H1 (cell line): ENCODE data around the gene GALNT4. TPM values are rescaled to one million over a fixed set of nuclear protein-coding genes. Genes with fewer than 3 reads are reported as not detected.

Experiments used
- CTCF ChIA-PET: fragments of 300-600 bp; sonication (Branson Sonifier 250); formaldehyde crosslinking; loops from one replicate; lab custom pipeline; 2021; ENCODE audit not compliant: partially characterized antibody; lab: Charles Lee
- POLR2A ChIA-PET: fragments of 300-600 bp; sonication (Branson Sonifier 250); formaldehyde crosslinking; loops from one replicate; lab custom pipeline; 2021; ENCODE audit warnings: inconsistent platforms; ENCODE audit not compliant: partially characterized antibody; lab: Charles Lee
- DNase-seq, 2 experiments: peaks; one replicate each; pipeline versions ENCODE4 v3.0.0 to v3.0.0-alpha.2; 2010 to 2022; ENCODE audit warnings: low spot score in 2 of 2, low read depth in 1 of 2, mixed read lengths in 1 of 2
- FAIRE-seq: peaks from 2 replicates; lab custom pipeline; 2011; peaks lifted over from hg19 to GRCh38; lab: Jason Lieb, UNC
- H2AFZ ChIP-seq: 2 replicates; pipeline ENCODE4 v1.8.1; 2012; ENCODE audit warnings: low read length, inconsistent platforms
- H2AK5ac ChIP-seq: 2 replicates; pipeline ENCODE4 v1.6.1; 2013; ENCODE audit warnings: low read depth, low read length
- H2BK120ac ChIP-seq: replicated peaks from 2 replicates; pipeline ENCODE3; 2013; ENCODE audit warnings: low read depth, low read length, inconsistent platforms
- H2BK12ac ChIP-seq: 2 replicates; pipeline ENCODE4 v1.6.1; 2013; ENCODE audit warnings: low read depth, low read length
- H2BK15ac ChIP-seq: 2 replicates; pipeline ENCODE4 v1.6.1; 2013; ENCODE audit warnings: low read length
- H2BK20ac ChIP-seq: 2 replicates; pipeline ENCODE4 v1.6.1; 2013; ENCODE audit warnings: low read length
- H2BK5ac ChIP-seq: 2 replicates; pipeline ENCODE4 v1.6.1; 2013; ENCODE audit warnings: low read depth, low read length
- H3K14ac ChIP-seq: 2 replicates; pipeline ENCODE4 v1.6.1; 2013; ENCODE audit warnings: inconsistent platforms; ENCODE audit not compliant: insufficient read length
- H3K18ac ChIP-seq: 2 replicates; pipeline ENCODE4 v1.6.1; 2013; ENCODE audit warnings: low read length; ENCODE audit errors: extremely low read depth
- H3K23ac ChIP-seq: 2 replicates; pipeline ENCODE4 v1.6.1; 2013; ENCODE audit warnings: inconsistent platforms; ENCODE audit not compliant: insufficient read length
- H3K23me2 ChIP-seq: 2 replicates; pipeline ENCODE4 v1.6.1; 2013; ENCODE audit warnings: low read depth, low read length
- H3K27ac ChIP-seq: 2 replicates; pipeline ENCODE4 v1.6.1; 2011; ENCODE audit warnings: low read depth, low read length, inconsistent platforms
- H3K27me3 ChIP-seq, 4 experiments: replicated peaks in 1 of 4; 1 replicate in 1 of 4; 2 replicates in 3 of 4; pipeline versions ENCODE4 v1.6.1 to v1.8.1; 2011 to 2013; ENCODE audit warnings: low read length in 3 of 4, mild to moderate bottlenecking in 3 of 4, inconsistent platforms in 2 of 4, mixed read lengths in 2 of 4, moderate library complexity in 1 of 4; ENCODE audit not compliant: control insufficient read depth in 3 of 4, insufficient read depth in 3 of 4; ENCODE audit errors: extremely low read depth in 1 of 4
- H3K36me3 ChIP-seq, 4 experiments: 2 replicates each; pipeline versions ENCODE4 v1.6.1 to v1.8.1; 2011 to 2013; ENCODE audit warnings: mild to moderate bottlenecking in 4 of 4, low read length in 3 of 4, moderate library complexity in 2 of 4, control low read depth in 1 of 4, inconsistent platforms in 1 of 4; ENCODE audit not compliant: insufficient read depth in 4 of 4, control insufficient read depth in 2 of 4
- H3K4ac ChIP-seq: replicated peaks from 2 replicates; pipeline ENCODE3; 2013; ENCODE audit warnings: low read length, low read depth, mixed read lengths, inconsistent platforms; ENCODE audit not compliant: insufficient read length
- H3K4me1 ChIP-seq, 4 experiments: replicated peaks in 1 of 4; 1 replicate in 1 of 4; 2 replicates in 3 of 4; pipeline versions ENCODE4 v1.6.1 to v1.8.1; 2011 to 2013; ENCODE audit warnings: low read length in 3 of 4, inconsistent platforms in 2 of 4, mixed read lengths in 1 of 4; ENCODE audit not compliant: insufficient read depth in 4 of 4, control insufficient read depth in 3 of 4
- H3K4me2 ChIP-seq, 2 experiments: 2 replicates each; pipeline versions ENCODE4 v1.6.1 to v1.8.1; 2011 to 2013; ENCODE audit warnings: low read depth in 2 of 2, low read length in 2 of 2, control low read depth in 1 of 2, inconsistent platforms in 1 of 2, mild to moderate bottlenecking in 1 of 2; ENCODE audit not compliant: insufficient read depth in 1 of 2
- H3K4me3 ChIP-seq, 4 experiments: fragments of 200-600, 300-600 bp in 1 of 4; sonication (generic), shearing (Covaris generic), sonication (Bioruptor Twin) in 1 of 4; 2 replicates each; pipeline versions ENCODE4 v1.5.1 to v1.8.1; 2011 to 2016; ENCODE audit warnings: low read length in 4 of 4, low read depth in 3 of 4, control low read depth in 2 of 4, inconsistent platforms in 2 of 4, mild to moderate bottlenecking in 2 of 4, mixed read lengths in 1 of 4, moderate library complexity in 1 of 4; ENCODE audit not compliant: insufficient read depth in 2 of 4; ENCODE audit errors: extremely low read depth in 1 of 4
- H3K56ac ChIP-seq: replicated peaks from 2 replicates; pipeline ENCODE3; 2013; ENCODE audit warnings: low read depth, mild to moderate bottlenecking, mixed read lengths, low read length, inconsistent platforms; ENCODE audit not compliant: insufficient read length
- H3K79me1 ChIP-seq: 2 replicates; pipeline ENCODE4 v1.6.1; 2013; ENCODE audit warnings: low read depth, low read length, control low read depth
- H3K79me2 ChIP-seq, 2 experiments: 2 replicates each; pipeline versions ENCODE4 v1.6.1 to v1.8.1; 2012 to 2013; ENCODE audit warnings: low read length in 2 of 2, mild to moderate bottlenecking in 2 of 2, inconsistent platforms in 1 of 2; ENCODE audit not compliant: insufficient read depth in 2 of 2, control insufficient read depth in 1 of 2
- H3K9ac ChIP-seq, 4 experiments: replicated peaks in 1 of 4; 1 replicate in 1 of 4; 2 replicates in 3 of 4; pipeline versions ENCODE4 v1.6.1 to v1.8.1; 2011 to 2013; ENCODE audit warnings: low read depth in 3 of 4, low read length in 3 of 4, control low read depth in 2 of 4, mild to moderate bottlenecking in 2 of 4, moderate library complexity in 2 of 4, inconsistent platforms in 1 of 4; ENCODE audit errors: extremely low read depth in 1 of 4
- H3K9me3 ChIP-seq, 2 experiments: 2 replicates each; pipeline versions ENCODE4 v1.6.1 to v1.8.1; 2012 to 2013; ENCODE audit warnings: mild to moderate bottlenecking in 2 of 2, moderate library complexity in 2 of 2, control low read depth in 1 of 2, inconsistent platforms in 1 of 2, low read depth in 1 of 2, low read length in 1 of 2, mixed read lengths in 1 of 2; ENCODE audit not compliant: insufficient read depth in 2 of 2
- H4K20me1 ChIP-seq, 2 experiments: replicated peaks in 1 of 2; 2 replicates each; pipeline versions ENCODE3 to v1.8.1; 2011 to 2013; ENCODE audit warnings: inconsistent platforms in 2 of 2, low read length in 2 of 2, mild to moderate bottlenecking in 1 of 2; ENCODE audit not compliant: insufficient read depth in 2 of 2, control insufficient read depth in 1 of 2
- H4K5ac ChIP-seq: 2 replicates; pipeline ENCODE4 v1.6.1; 2013; ENCODE audit warnings: low read length, low read depth, mixed read lengths, inconsistent platforms; ENCODE audit not compliant: insufficient read length
- H4K8ac ChIP-seq: 2 replicates; pipeline ENCODE4 v1.8.0; 2013; ENCODE audit warnings: mild to moderate bottlenecking, moderate library complexity, low read length, inconsistent platforms; ENCODE audit not compliant: insufficient read depth; ENCODE audit errors: extremely low read depth
- H4K91ac ChIP-seq: replicated peaks from 2 replicates; pipeline ENCODE3; 2013; ENCODE audit warnings: low read length, mixed read lengths, inconsistent platforms; ENCODE audit not compliant: insufficient read length
- CHD2 ChIP-seq: IDR thresholded peaks from 2 replicates; pipeline ENCODE4 v1.6.1; 2012; ENCODE audit warnings: low read length, improper control_type of control experiment
- CTBP2 ChIP-seq: IDR thresholded peaks from 2 replicates; pipeline ENCODE4 v1.7.0; 2011; ENCODE audit warnings: borderline replicate concordance, mild to moderate bottlenecking, moderate library complexity, mixed read lengths, low read length; ENCODE audit not compliant: insufficient read depth, insufficient read length
- GABPA ChIP-seq: IDR thresholded peaks from 2 replicates; pipeline ENCODE4 v1.6.1; 2011; ENCODE audit warnings: mild to moderate bottlenecking, low read length, moderate library complexity, borderline replicate concordance; ENCODE audit not compliant: insufficient read depth
- HDAC2 ChIP-seq, 2 experiments: fragments of 300-600 bp in 1 of 2; sonication (generic) in 1 of 2; IDR thresholded peaks; 2 replicates each; pipeline ENCODE4 v1.6.1; 2011 to 2012; ENCODE audit warnings: low read depth in 2 of 2, low read length in 2 of 2, mild to moderate bottlenecking in 2 of 2, moderate library complexity in 2 of 2, borderline replicate concordance in 1 of 2, inconsistent platforms in 1 of 2
- SIRT6 ChIP-seq: IDR thresholded peaks from one replicate; pipeline ENCODE4 v1.7.1; 2012; ENCODE audit warnings: low read length, inconsistent platforms
- WGBS, 2 experiments: shearing (Covaris generic) in 1 of 2; methylation state at CpG; one replicate each; pipeline versions ENCODE4 v1.1.6 to v1.1.7; 2013 to 2015; ENCODE audit warnings: low lambda C conversion rate in 2 of 2, mixed read lengths in 2 of 2, inconsistent platforms in 1 of 2, low coverage in 1 of 2, missing lambda C conversion rate in 1 of 2; ENCODE audit not compliant: insufficient replicate concordance in 2 of 2, insufficient coverage in 1 of 2, insufficient read length in 1 of 2; ENCODE audit errors: extremely low coverage in 1 of 2, missing lambda C conversion rate in 1 of 2; 5-methylcytosine and 5-hydroxymethylcytosine counted together
- polyA plus RNA-seq, 7 experiments: library from polyadenylated mRNA; depleted of rRNA in 3 of 7; stranded (reverse) in 5 of 7; unstranded in 2 of 7; fragments of >200 nt in 5 of 7; fragments of 200-250 nt in 2 of 7; gene quantifications; 1 replicate in 5 of 7; 2 replicates in 1 of 7; 4 replicates in 1 of 7; pipeline versions ENCODE4 v1.2.1 to v1.2.3, GENCODE V29; 2011 to 2013; ENCODE audit warnings: missing spikeins in 2 of 7, mixed read lengths in 2 of 7
- total RNA-seq: library from RNA; stranded (reverse); fragmentation: NEBNext Ultra II Directional; extraction: Animal tissue kit (Norgen Biotek cat#: 25700); gene quantifications from 2 replicates; pipeline ENCODE4 v1.2.1, GENCODE V29; 2021

GALNT4 gene
- total and polyA plus RNA-seq, 2 of the 8 experiments (the other 6 are each of a cell fraction or from before 2014, with no cell fraction given) = 0.45 to 3.3 TPM

- Histone ChIP-seq H3K4ac (no peak overlapping the region), H2BK15ac (no peak overlapping the region), H2AK5ac (no peak overlapping the region), H2BK20ac (no peak overlapping the region), H3K27ac (no peak overlapping the region), H3K14ac (no peak overlapping the region), H3K36me3 (no peaks in the 10 kb centered on the region), H2BK12ac (no peak overlapping the region), H3K56ac (no peak overlapping the region), H4K5ac (no peak overlapping the region), H2AFZ (no peak overlapping the region), H3K4me3 (no peak overlapping the region), H3K79me2 (no peaks in the 10 kb centered on the region), H3K79me1 (no peaks in the 10 kb centered on the region), H3K4me1 (no peaks in the 10 kb centered on the region; a peak in 1 of 7 replicates), H4K20me1 (no peaks in the 10 kb centered on the region), H3K9ac (no peak overlapping the region), H3K23ac (no peak overlapping the region), H3K4me2 (no peak overlapping the region), H4K8ac (no peak overlapping the region), H3K9me3 (no peaks in the 10 kb centered on the region), H3K18ac (no peak overlapping the region), H3K27me3 (no peaks in the 10 kb centered on the region), H2BK120ac (no peak overlapping the region), H3K23me2 (no peaks in the 10 kb centered on the region), H4K91ac (no peak overlapping the region), H2BK5ac (no peak overlapping the region)
- ChIA-PET CTCF (interaction anchor here (0.7 to 1.8 kb wide), 5 partner anchors 17 to 1401 kb away, joined by 3 to 6 read pairs (median 4); partner anchors contain the start of gene GALNT4), POLR2A (no interaction called here)
- FAIRE-seq (no peak), DNase-seq (no peak)
- 72% methylated on average over 3 of the region's 3 CpGs; no CpG with 5 or more reads in 1 of the 2 experiments for WGBS, 2 experiments
- no peak for TF ChIP-seq CTBP2
- no peak for TF ChIP-seq GABPA
- TF ChIP-seq SIRT6 = no peak
- no peak for TF ChIP-seq HDAC2 (IDR thresholded peaks at IDR 0.05; ENCODE audit: borderline replicate concordance in 1 of 2, low read depth in 2 of 2, low read length in 2 of 2)
- no peak for TF ChIP-seq CHD2
These were observed 16.0 kb upstream of the GALNT4 start for GRCh38 chr12:89540586-89540985.
